ENCODE measurements around the gene WDR45. TPM values are rescaled to one million over a fixed set of nuclear protein-coding genes. Genes with fewer than 3 reads are reported as not detected.

Gene WDR45
- total RNA-seq, 2 experiments from 2014 or later, result 32.4 to 48.7 TPM

DNA sequence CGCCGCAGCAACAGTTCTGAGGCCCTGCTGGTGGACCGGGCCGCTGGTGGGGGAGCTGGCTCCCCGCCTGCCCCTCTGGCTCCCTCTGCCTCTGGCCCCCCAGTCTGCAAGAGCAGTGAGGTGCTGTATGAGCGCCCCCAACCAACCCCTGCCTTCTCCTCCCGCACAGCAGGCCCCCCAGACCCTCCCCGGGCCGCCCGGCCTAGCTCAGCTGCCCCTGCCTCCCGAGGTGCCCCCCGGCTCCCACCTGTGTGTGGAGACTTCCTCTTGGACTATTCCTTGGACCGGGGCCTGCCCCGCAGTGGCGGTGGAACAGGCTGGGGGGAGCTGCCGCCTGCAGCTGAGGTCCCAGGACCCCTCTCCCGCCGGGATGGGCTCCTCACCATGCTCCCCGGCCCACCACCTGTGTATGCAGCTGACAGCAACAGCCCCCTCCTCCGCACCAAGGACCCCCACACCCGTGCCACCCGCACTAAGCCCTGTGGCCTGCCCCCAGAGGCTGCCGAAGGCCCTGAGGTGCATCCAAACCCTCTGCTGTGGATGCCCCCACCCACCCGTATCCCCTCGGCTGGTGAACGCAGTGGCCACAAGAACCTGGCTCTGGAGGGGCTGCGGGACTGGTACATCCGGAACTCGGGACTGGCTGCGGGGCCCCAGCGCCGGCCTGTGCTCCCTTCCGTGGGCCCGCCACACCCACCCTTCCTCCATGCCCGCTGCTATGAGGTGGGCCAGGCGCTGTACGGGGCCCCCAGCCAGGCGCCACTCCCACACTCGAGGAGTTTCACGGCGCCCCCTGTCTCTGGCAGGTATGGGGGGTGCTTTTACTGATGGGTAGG, 12.2 kb downstream of the WDR45 start:
- intact Hi-C loops (cut with micrococcal nuclease; ENCODE audit: unreplicated experiment), result no loop called here
- TF ChIP-seq EZH2phosphoT487 (IDR thresholded peaks at IDR 0.05; ENCODE audit: borderline replicate concordance, low read depth, low read length), result no peak
- TF ChIP-seq, protein P1, sequence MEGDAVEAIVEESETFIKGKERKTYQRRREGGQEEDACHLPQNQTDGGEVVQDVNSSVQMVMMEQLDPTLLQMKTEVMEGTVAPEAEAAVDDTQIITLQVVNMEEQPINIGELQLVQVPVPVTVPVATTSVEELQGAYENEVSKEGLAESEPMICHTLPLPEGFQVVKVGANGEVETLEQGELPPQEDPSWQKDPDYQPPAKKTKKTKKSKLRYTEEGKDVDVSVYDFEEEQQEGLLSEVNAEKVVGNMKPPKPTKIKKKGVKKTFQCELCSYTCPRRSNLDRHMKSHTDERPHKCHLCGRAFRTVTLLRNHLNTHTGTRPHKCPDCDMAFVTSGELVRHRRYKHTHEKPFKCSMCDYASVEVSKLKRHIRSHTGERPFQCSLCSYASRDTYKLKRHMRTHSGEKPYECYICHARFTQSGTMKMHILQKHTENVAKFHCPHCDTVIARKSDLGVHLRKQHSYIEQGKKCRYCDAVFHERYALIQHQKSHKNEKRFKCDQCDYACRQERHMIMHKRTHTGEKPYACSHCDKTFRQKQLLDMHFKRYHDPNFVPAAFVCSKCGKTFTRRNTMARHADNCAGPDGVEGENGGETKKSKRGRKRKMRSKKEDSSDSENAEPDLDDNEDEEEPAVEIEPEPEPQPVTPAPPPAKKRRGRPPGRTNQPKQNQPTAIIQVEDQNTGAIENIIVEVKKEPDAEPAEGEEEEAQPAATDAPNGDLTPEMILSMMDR (conservative IDR thresholded peaks at IDR 0.05; ENCODE audit: low read length), result no peak
- Histone ChIP-seq H3K9me3 (ENCODE audit: low read length) (no peaks in the 10 kb centered on the region), H2AFZ (ENCODE audit: low read length) (no peak overlapping the region), H3K36me3 (ENCODE audit: insufficient read depth, low read length) (no peaks in the 10 kb centered on the region), H3K4me3 (ENCODE audit: low read depth, low read length, poor library complexity, severe bottlenecking) (no peak overlapping the region), H4K20me1 (ENCODE audit: insufficient read depth, low read length) (no peaks in the 10 kb centered on the region), H3K79me2 (ENCODE audit: insufficient read depth, low read depth, low read length) (no peaks in the 10 kb centered on the region), H3K9me2 (ENCODE audit: insufficient read depth, low read length) (no peaks in the 10 kb centered on the region), H3K4me2 (ENCODE audit: low read length) (no peak overlapping the region), H3K27ac (ENCODE audit: low read depth, low read length, poor library complexity, severe bottlenecking) (no peak overlapping the region), H3K4me1 (ENCODE audit: insufficient read depth, low read length, poor library complexity, severe bottlenecking) (no peaks in the 10 kb centered on the region)
- DNase-seq (ENCODE audit: low spot score), result no peak
- POLR2A ChIA-PET, result no interaction called here
- CTCF ChIA-PET (ENCODE audit: unreplicated experiment), result no interaction called here
- no TSS peak for BruUV-seq (replicated peaks)

DNA sequence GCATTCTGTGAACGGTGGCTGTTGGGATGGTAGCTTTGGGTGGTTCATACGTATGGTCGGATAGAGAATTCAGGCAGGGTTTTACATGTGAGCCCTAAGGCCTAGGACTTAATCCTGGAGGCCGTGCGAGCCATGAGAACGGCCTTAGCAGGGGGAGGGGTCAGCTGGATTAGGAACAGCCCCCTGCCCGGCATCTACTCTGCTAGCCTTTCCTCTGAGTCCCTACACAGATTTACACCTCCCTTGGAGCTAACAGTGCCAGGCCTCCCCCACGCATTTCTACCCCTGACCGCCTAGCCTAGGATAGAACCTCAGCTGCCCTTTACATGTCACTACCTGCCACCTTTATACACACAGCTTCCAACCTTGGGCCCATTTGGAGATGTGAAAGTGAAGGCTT, 13.0 kb downstream of the WDR45 start:
- no TSS peak for BruUV-seq (replicated peaks)
- TF ChIP-seq, protein P1 (conservative IDR thresholded peaks at IDR 0.05; ENCODE audit: low read length), result no peak
- no peak for TF ChIP-seq EZH2phosphoT487 (IDR thresholded peaks at IDR 0.05; ENCODE audit: borderline replicate concordance, low read depth, low read length)
- ChIA-PET CTCF (ENCODE audit: unreplicated experiment) (no interaction called here), POLR2A (no interaction called here)
- Histone ChIP-seq H2AFZ (ENCODE audit: low read length) (no peak overlapping the region), H3K4me2 (ENCODE audit: low read length) (no peak overlapping the region), H3K79me2 (ENCODE audit: insufficient read depth, low read depth, low read length) (no peaks in the 10 kb centered on the region), H3K4me1 (ENCODE audit: insufficient read depth, low read length, poor library complexity, severe bottlenecking) (no peaks in the 10 kb centered on the region), H4K20me1 (ENCODE audit: insufficient read depth, low read length) (no peaks in the 10 kb centered on the region), H3K9me2 (ENCODE audit: insufficient read depth, low read length) (no peaks in the 10 kb centered on the region), H3K9me3 (ENCODE audit: low read length) (no peaks in the 10 kb centered on the region), H3K4me3 (ENCODE audit: low read depth, low read length, poor library complexity, severe bottlenecking) (no peak overlapping the region), H3K36me3 (ENCODE audit: insufficient read depth, low read length) (no peaks in the 10 kb centered on the region), H3K27ac (ENCODE audit: low read depth, low read length, poor library complexity, severe bottlenecking) (no peak overlapping the region)
- no peak for DNase-seq (ENCODE audit: low spot score)
- intact Hi-C loops (cut with micrococcal nuclease; ENCODE audit: unreplicated experiment), result no loop called here

DNA sequence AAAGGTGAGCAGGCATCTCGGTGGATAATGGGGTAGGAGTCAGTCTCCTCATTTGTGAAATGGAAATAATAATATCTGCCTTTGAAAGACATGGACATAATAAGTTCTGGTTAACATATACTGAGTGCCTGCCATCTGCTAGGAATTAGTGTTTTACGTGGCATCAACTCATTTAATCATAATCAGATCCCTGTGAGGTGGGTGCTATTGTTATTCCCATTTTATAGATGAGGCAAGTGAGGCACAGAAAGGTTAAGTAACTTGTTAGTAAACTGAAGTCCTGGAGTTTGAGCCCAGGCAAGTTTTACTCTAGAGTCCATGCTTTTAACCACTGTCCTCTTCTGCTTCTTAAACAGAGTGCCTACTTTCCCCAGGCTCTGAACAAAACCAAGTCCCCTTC, 13.4 kb downstream of the WDR45 start:
- Histone ChIP-seq H3K4me1 (ENCODE audit: insufficient read depth, low read length, poor library complexity, severe bottlenecking) (no peaks in the 10 kb centered on the region), H3K9me2 (ENCODE audit: insufficient read depth, low read length) (no peaks in the 10 kb centered on the region), H3K4me3 (ENCODE audit: low read depth, low read length, poor library complexity, severe bottlenecking) (no peak overlapping the region), H3K27ac (ENCODE audit: low read depth, low read length, poor library complexity, severe bottlenecking) (no peak overlapping the region), H4K20me1 (ENCODE audit: insufficient read depth, low read length) (no peaks in the 10 kb centered on the region), H2AFZ (ENCODE audit: low read length) (no peak overlapping the region), H3K79me2 (ENCODE audit: insufficient read depth, low read depth, low read length) (no peaks in the 10 kb centered on the region), H3K36me3 (ENCODE audit: insufficient read depth, low read length) (no peaks in the 10 kb centered on the region), H3K9me3 (ENCODE audit: low read length) (no peaks in the 10 kb centered on the region), H3K4me2 (ENCODE audit: low read length) (no peak overlapping the region)
- CTCF ChIA-PET (ENCODE audit: unreplicated experiment), result no interaction called here
- intact Hi-C loops (cut with micrococcal nuclease; ENCODE audit: unreplicated experiment), result no loop called here
- no peak for TF ChIP-seq EZH2phosphoT487 (IDR thresholded peaks at IDR 0.05; ENCODE audit: borderline replicate concordance, low read depth, low read length)
- TF ChIP-seq, protein P1 (conservative IDR thresholded peaks at IDR 0.05; ENCODE audit: low read length), result no peak
- no TSS peak for BruUV-seq (replicated peaks)
- DNase-seq (ENCODE audit: low spot score), result no peak
- POLR2A ChIA-PET, result no interaction called here
